ENCODE measurements around the gene MCM5.
"Not testable (repeated sequence)": the region's sequence is repeated elsewhere in the genome, so short reads cannot be mapped to it uniquely, and the experiment has no call there.

The MCM5 gene

GRCh38 chr22:35434061-35434710, 34.2 kb downstream of the MCM5 start:
- DNase-seq: no peak

GRCh38 chr22:35435201-35435740, 35.3 kb downstream of the MCM5 start:
- no peak for DNase-seq

- DNase-seq: no peak
These were observed 36.5 kb downstream of the MCM5 start for GRCh38 chr22:35436421-35436820.

GRCh38 chr22:35437049-35437448, 37.1 kb downstream of the MCM5 start:
- DNase-seq: no peak

GRCh38 chr22:35438673-35439364, 38.9 kb downstream of the MCM5 start:
- DNase-seq: not testable (repeated sequence)

GRCh38 chr22:35439365-35439717, 39.4 kb downstream of the MCM5 start:
- no peak for DNase-seq

- DNase-seq: no peak
These were observed 40.2 kb downstream of the MCM5 start for GRCh38 chr22:35440129-35440528.

- no peak for DNase-seq
These were observed 41.7 kb downstream of the MCM5 start for GRCh38 chr22:35441489-35442100.

- no peak for DNase-seq
These were observed 42.5 kb downstream of the MCM5 start for GRCh38 chr22:35442471-35442870.

GRCh38 chr22:35443338-35443737, 43.4 kb downstream of the MCM5 start:
- no peak for DNase-seq

- no peak for DNase-seq
These were observed 44.1 kb downstream of the MCM5 start for GRCh38 chr22:35443790-35444684.

GRCh38 chr22:35444685-35445399, 44.9 kb downstream of the MCM5 start:
- DNase-seq: no peak

GRCh38 chr22:35445933-35446332, 46.0 kb downstream of the MCM5 start:
- DNase-seq: no peak

GRCh38 chr22:35446365-35446764, 46.4 kb downstream of the MCM5 start:
- no peak for DNase-seq

- DNase-seq: no peak
These were observed 48.6 kb downstream of the MCM5 start for GRCh38 chr22:35448523-35448922.

- no peak for DNase-seq
These were observed 50.1 kb downstream of the MCM5 start for GRCh38 chr22:35449829-35450689.

GRCh38 chr22:35450824-35451569, 51.1 kb downstream of the MCM5 start:
- DNase-seq: no peak

- no peak for DNase-seq
These were observed 51.7 kb downstream of the MCM5 start for GRCh38 chr22:35451592-35451991.

GRCh38 chr22:35452351-35452781, 52.4 kb downstream of the MCM5 start:
- no peak for DNase-seq

All from NCI-H1105 treated with DMSO at 0.1 percent for 48 hours (cell line).